Skin epidermis (tissue), 12 donors: ENCODE measurements around the gene GNPDA1.
A peak's percentile ranks its signal among the peaks of the same experiment; 100 is the strongest.

Experiments
- H3K27ac ChIP-seq, 21 experiments: fragments of 200-600 bp; sonication (generic) in 11 of 21; one replicate each; pipeline ENCODE4 v1.5.0; 2020; ENCODE audit warnings: mild to moderate bottlenecking in 3 of 21, inconsistent platforms in 2 of 21, moderate library complexity in 2 of 21
- H3K4me3 ChIP-seq, 7 experiments: fragments of 200-600 bp; sonication (generic) in 2 of 7; one replicate each; pipeline ENCODE4 v1.5.0; 2020; ENCODE audit warnings: inconsistent platforms in 2 of 7, mild to moderate bottlenecking in 2 of 7, moderate library complexity in 1 of 7

Gene GNPDA1

GRCh38 chr5:142025637-142026036 lies 12.8 kb upstream of the GNPDA1 start:
- Histone ChIP-seq H3K27ac (peak overlapping the region in 7 of 21 experiments; percentile 60 to 90 (median 86)), H3K4me3 (no peak overlapping the region)

GRCh38 chr5:142024771-142025304 lies 12.0 kb upstream of the GNPDA1 start:
- Histone ChIP-seq H3K4me3 (peak overlapping the region; percentile 15 to 48 (median 25)), H3K27ac (peak overlapping the region in 20 of 21 experiments; percentile 44 to 90 (median 80))

- Histone ChIP-seq H3K27ac (no peak overlapping the region), H3K4me3 (no peak overlapping the region)
Measured at GRCh38 chr5:142023836-142024235, 11.0 kb upstream of the GNPDA1 start.

- Histone ChIP-seq H3K4me3 (no peak overlapping the region), H3K27ac (no peak overlapping the region)
Measured at GRCh38 chr5:142020122-142020659, 7.4 kb upstream of the GNPDA1 start.

GRCh38 chr5:142017832-142018427 lies 5.1 kb upstream of the GNPDA1 start:
- Histone ChIP-seq H3K4me3 (no peak overlapping the region), H3K27ac (no peak overlapping the region)

- Histone ChIP-seq H3K27ac (peak overlapping the region in 14 of 21 experiments; percentile 26 to 90 (median 64)), H3K4me3 (no peak overlapping the region)
Measured at GRCh38 chr5:142016556-142016955, 3.7 kb upstream of the GNPDA1 start.

GRCh38 chr5:142015781-142016533 lies 3.1 kb upstream of the GNPDA1 start:
- no peak overlapping the region for H3K4me3 ChIP-seq
- H3K27ac ChIP-seq = peak overlapping the region in 18 of 21 experiments; percentile 2 to 90 (median 52)

- peak overlapping the region in 15 of 21 experiments; percentile 10 to 90 (median 56) for H3K27ac ChIP-seq
- H3K4me3 ChIP-seq = no peak overlapping the region
Measured at GRCh38 chr5:142014911-142015584, 2.2 kb upstream of the GNPDA1 start.

- Histone ChIP-seq H3K27ac (peak overlapping the region in 15 of 21 experiments; percentile 7 to 97 (median 91)), H3K4me3 (no peak overlapping the region)
Measured at GRCh38 chr5:142013734-142014521, 1.1 kb upstream of the GNPDA1 start.

- H3K4me3 ChIP-seq = peak overlapping the region; percentile 60 to 77 (median 66)
Measured at GRCh38 chr5:142012186-142012785, 541 bp downstream of the GNPDA1 start.

GRCh38 chr5:142011572-142012185 lies 1.1 kb downstream of the GNPDA1 start:
- Histone ChIP-seq H3K27ac (peak overlapping the region in 7 of 21 experiments; percentile 34 to 97 (median 91)), H3K4me3 (peak overlapping the region in 2 of 7 experiments; percentile 64 to 77)

More at GRCh38 chr5:142012186-142012785, 541 bp downstream of the GNPDA1 start:
- H3K27ac ChIP-seq = peak overlapping the region; percentile 70 to 97 (median 90)

- Histone ChIP-seq H3K4me3 (no peak overlapping the region), H3K27ac (no peak overlapping the region)
Measured at GRCh38 chr5:142009886-142010285, 2.9 kb downstream of the GNPDA1 start.

- Histone ChIP-seq H3K27ac (no peak overlapping the region), H3K4me3 (no peak overlapping the region)
Measured at GRCh38 chr5:142008813-142009212, 4.0 kb downstream of the GNPDA1 start.

- Histone ChIP-seq H3K4me3 (no peak overlapping the region), H3K27ac (peak overlapping the region in 2 of 21 experiments; percentile 23 to 36)
Measured at GRCh38 chr5:142007237-142007544, 5.6 kb downstream of the GNPDA1 start.

GRCh38 chr5:142006363-142007236 lies 6.2 kb downstream of the GNPDA1 start:
- peak overlapping the region in 4 of 21 experiments; percentile 1 to 36 (median 30) for H3K27ac ChIP-seq
- no peak overlapping the region for H3K4me3 ChIP-seq

GRCh38 chr5:142003266-142003800 lies 9.5 kb downstream of the GNPDA1 start:
- Histone ChIP-seq H3K27ac (no peak overlapping the region), H3K4me3 (no peak overlapping the region)
